Trophoblast cell (in vitro differentiated cells and primary cell): Measurements from ENCODE around the gene SLC15A2.

ENCODE experiments used
- DNase-seq, 2 donors: peaks; one replicate each; pipeline ENCODE4 v3.0.0-alpha.2; 2016
- H2AFZ ChIP-seq: 2 replicates; pipeline ENCODE4 v1.6.1; 2013; ENCODE audit warnings: low read length, moderate library complexity, mild to moderate bottlenecking; ENCODE audit not compliant: insufficient read depth, poor library complexity
- H2AK5ac ChIP-seq: 2 replicates; pipeline ENCODE4 v1.6.1; 2013; ENCODE audit warnings: mild to moderate bottlenecking, low read length
- H2BK120ac ChIP-seq: 2 replicates; pipeline ENCODE4 v1.6.1; 2013; ENCODE audit warnings: low read length, mild to moderate bottlenecking, moderate library complexity; ENCODE audit not compliant: insufficient read depth, poor library complexity
- H2BK12ac ChIP-seq: 2 replicates; pipeline ENCODE4 v1.6.1; 2013; ENCODE audit warnings: mild to moderate bottlenecking, low read length, moderate library complexity
- H2BK5ac ChIP-seq: 2 replicates; pipeline ENCODE4 v1.6.1; 2013; ENCODE audit warnings: low read length, low read depth, moderate library complexity, mild to moderate bottlenecking; ENCODE audit not compliant: poor library complexity
- H3K14ac ChIP-seq: 2 replicates; pipeline ENCODE4 v1.6.1; 2013; ENCODE audit warnings: mild to moderate bottlenecking, low read length
- H3K18ac ChIP-seq: 2 replicates; pipeline ENCODE4 v1.6.1; 2013; ENCODE audit warnings: mild to moderate bottlenecking, low read length
- H3K23ac ChIP-seq: 2 replicates; pipeline ENCODE4 v1.6.1; 2013; ENCODE audit warnings: low read length
- H3K27ac ChIP-seq: 2 replicates; pipeline ENCODE4 v1.5.1; 2013; ENCODE audit warnings: low read depth, mild to moderate bottlenecking, inconsistent platforms, low read length, moderate library complexity
- H3K27me3 ChIP-seq: 2 replicates; pipeline ENCODE4 v1.6.1; 2013; ENCODE audit warnings: inconsistent platforms, mild to moderate bottlenecking, low read length, moderate library complexity; ENCODE audit not compliant: insufficient read depth
- H3K36me3 ChIP-seq, 2 experiments: 1 replicate in 1 of 2; 2 replicates in 1 of 2; pipeline ENCODE4 v1.6.1; 2013; ENCODE audit warnings: low read length in 2 of 2, mild to moderate bottlenecking in 2 of 2, moderate library complexity in 1 of 2; ENCODE audit not compliant: insufficient read depth in 2 of 2, control insufficient read depth in 1 of 2
- H3K4ac ChIP-seq: 2 replicates; pipeline ENCODE4 v1.6.1; 2013; ENCODE audit warnings: low read depth, mild to moderate bottlenecking, low read length, moderate library complexity
- H3K4me1 ChIP-seq, 2 experiments: 1 replicate in 1 of 2; 2 replicates in 1 of 2; pipeline ENCODE4 v1.6.1; 2013; ENCODE audit warnings: low read length in 2 of 2, mild to moderate bottlenecking in 2 of 2, moderate library complexity in 1 of 2; ENCODE audit not compliant: insufficient read depth in 2 of 2, control insufficient read depth in 1 of 2
- H3K4me2 ChIP-seq: 2 replicates; pipeline ENCODE4 v1.6.1; 2013; ENCODE audit warnings: inconsistent platforms, mild to moderate bottlenecking, low read length, moderate library complexity
- H3K4me3 ChIP-seq: 2 replicates; pipeline ENCODE4 v1.5.1; 2013; ENCODE audit warnings: mild to moderate bottlenecking, low read depth, low read length, inconsistent platforms
- H3K79me1 ChIP-seq: one replicate; pipeline ENCODE4 v1.6.1; 2013; ENCODE audit warnings: low read length
- H3K79me2 ChIP-seq: 2 replicates; pipeline ENCODE4 v1.6.1; 2013; ENCODE audit warnings: low read length, mild to moderate bottlenecking; ENCODE audit not compliant: control insufficient read depth, insufficient read depth, poor library complexity
- H3K9ac ChIP-seq: 2 replicates; pipeline ENCODE4 v1.6.1; 2013; ENCODE audit warnings: mild to moderate bottlenecking, low read length
- H3K9me3 ChIP-seq: 2 replicates; pipeline ENCODE4 v1.6.1; 2013; ENCODE audit warnings: low read depth, mild to moderate bottlenecking, control low read depth, inconsistent platforms, low read length; ENCODE audit not compliant: insufficient read depth
- H4K12ac ChIP-seq: 2 replicates; pipeline ENCODE4 v1.6.1; 2013; ENCODE audit warnings: low read depth, mild to moderate bottlenecking, low read length, moderate library complexity
- H4K8ac ChIP-seq: 2 replicates; pipeline ENCODE4 v1.6.1; 2013; ENCODE audit warnings: low read depth, mild to moderate bottlenecking, low read length, moderate library complexity
- H4K91ac ChIP-seq: one replicate; pipeline ENCODE4 v1.6.1; 2013; ENCODE audit warnings: low read depth, mild to moderate bottlenecking, low read length, moderate library complexity
- WGBS: extraction: QIAGEN DNeasy Blood & Tissue Kit; methylation state at CpG from one replicate; pipeline ENCODE4 v1.1.7; 2013; ENCODE audit warnings: missing lambda C conversion rate; ENCODE audit not compliant: insufficient read length, insufficient coverage; ENCODE audit errors: extremely low coverage; 5-methylcytosine and 5-hydroxymethylcytosine counted together

The SLC15A2 gene

GRCh38 chr3:121988146-121988545 lies 93.9 kb downstream of the SLC15A2 start:
- Histone ChIP-seq H3K18ac (no peak overlapping the region), H2BK12ac (no peak overlapping the region), H3K4me1 (peaks cover 1 to 6% of the 10 kb centered on the region in 2 experiments), H3K9ac (no peak overlapping the region), H2BK120ac (no peak overlapping the region), H3K14ac (no peak overlapping the region), H2BK5ac (no peak overlapping the region), H2AK5ac (no peak overlapping the region), H3K79me1 (no peaks in the 10 kb centered on the region), H3K27me3 (no peaks in the 10 kb centered on the region), H3K23ac (no peak overlapping the region), H4K12ac (no peak overlapping the region), H3K4ac (no peak overlapping the region), H3K4me3 (no peak overlapping the region), H3K4me2 (no peak overlapping the region), H3K36me3 (no peaks in the 10 kb centered on the region), H3K27ac (no peak overlapping the region), H4K8ac (no peak overlapping the region), H3K79me2 (no peaks in the 10 kb centered on the region), H4K91ac (no peak overlapping the region), H2AFZ (no peak overlapping the region), H3K9me3 (no peaks in the 10 kb centered on the region)
- no CpG with 5 or more reads among the region's 2 CpGs for WGBS
- no peak for DNase-seq

- Histone ChIP-seq H2BK120ac (no peak overlapping the region), H3K9ac (no peak overlapping the region), H3K18ac (no peak overlapping the region), H4K12ac (no peak overlapping the region), H3K4me2 (no peak overlapping the region), H2BK12ac (no peak overlapping the region), H2BK5ac (no peak overlapping the region), H2AK5ac (no peak overlapping the region), H3K27ac (no peak overlapping the region), H4K91ac (no peak overlapping the region), H3K79me1 (no peaks in the 10 kb centered on the region), H3K14ac (no peak overlapping the region), H4K8ac (no peak overlapping the region), H2AFZ (peak overlapping the region; percentile 6), H3K36me3 (no peaks in the 10 kb centered on the region), H3K27me3 (no peaks in the 10 kb centered on the region), H3K4me3 (no peak overlapping the region), H3K9me3 (peaks cover 1% of the 10 kb centered on the region), H3K4me1 (peaks cover 1 to 6% of the 10 kb centered on the region in 2 experiments), H3K23ac (no peak overlapping the region), H3K4ac (no peak overlapping the region), H3K79me2 (no peaks in the 10 kb centered on the region)
- peak in 1 of 2 donors; percentile 48 for DNase-seq
These were observed 95.7 kb downstream of the SLC15A2 start for GRCh38 chr3:121989943-121990342.

- Histone ChIP-seq H3K79me2 (no peaks in the 10 kb centered on the region), H4K91ac (no peak overlapping the region), H2BK5ac (no peak overlapping the region), H4K12ac (no peak overlapping the region), H2BK120ac (no peak overlapping the region), H3K4me2 (no peak overlapping the region), H2AK5ac (peak overlapping the region; percentile 48), H4K8ac (no peak overlapping the region), H3K79me1 (peaks cover 5% of the 10 kb centered on the region), H3K23ac (no peak overlapping the region), H3K9ac (no peak overlapping the region), H3K4me1 (peaks cover 9% of the 10 kb centered on the region in 2 experiments), H3K4ac (no peak overlapping the region), H3K36me3 (no peaks in the 10 kb centered on the region), H3K18ac (no peak overlapping the region), H3K27ac (no peak overlapping the region), H3K14ac (no peak overlapping the region), H3K9me3 (peaks cover 3% of the 10 kb centered on the region), H2AFZ (no peak overlapping the region), H3K27me3 (no peaks in the 10 kb centered on the region), H2BK12ac (peak overlapping the region; percentile 47), H3K4me3 (no peak overlapping the region)
- WGBS: no CpG with 5 or more reads among the region's 31 CpGs
- no peak for DNase-seq
These were observed 98.7 kb downstream of the SLC15A2 start for GRCh38 chr3:121992601-121993560.
